NOMO-1 (cell line): ENCODE results near the gene LRIT2.

Experiments used
- DNase-seq, 2 experiments: peaks; one replicate each; lab custom pipeline; 2025; ENCODE audit not compliant: unreplicated experiment in 2 of 2; lab: John Stamatoyannopoulos, UW

LRIT2 gene

DNA sequence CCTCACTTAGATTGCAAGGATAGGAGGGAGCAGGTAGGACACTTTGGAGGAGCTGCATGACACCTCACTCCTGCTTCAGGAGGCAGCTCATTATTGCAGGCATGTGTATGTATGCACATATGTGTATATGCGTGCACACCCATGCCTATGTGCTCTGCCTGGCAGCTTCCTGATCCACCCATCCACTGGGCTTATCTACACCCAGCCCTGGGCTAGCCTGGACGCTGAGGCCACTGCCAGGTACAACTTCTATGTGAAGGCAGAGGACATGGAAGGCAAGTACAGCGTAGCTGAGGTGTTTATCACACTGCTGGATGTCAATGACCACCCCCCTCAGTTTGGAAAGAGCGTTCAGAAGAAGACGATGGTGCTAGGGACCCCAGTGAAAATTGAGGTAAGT lies 13.3 kb downstream of the LRIT2 start:
- no peak for DNase-seq

DNA sequence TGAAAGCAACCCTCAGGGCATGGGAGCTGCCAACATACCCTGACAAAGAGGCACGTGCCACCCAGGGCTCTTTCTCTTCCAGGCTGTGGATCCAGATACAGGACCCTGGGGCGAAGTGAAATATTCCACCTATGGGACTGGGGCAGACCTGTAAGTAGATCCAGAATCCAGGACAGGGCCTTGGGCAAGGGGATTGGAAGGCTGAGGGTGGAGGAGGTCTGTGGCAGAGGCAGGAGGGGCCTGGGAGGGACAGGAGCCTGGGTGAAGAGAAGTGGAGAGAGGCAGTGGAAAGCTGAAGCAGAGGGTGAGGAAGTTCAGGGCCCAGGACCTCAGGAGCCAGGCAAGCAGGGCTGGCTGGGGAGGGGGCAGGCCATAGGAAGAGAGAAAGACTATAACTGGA lies 13.8 kb downstream of the LRIT2 start:
- DNase-seq: no peak

DNA sequence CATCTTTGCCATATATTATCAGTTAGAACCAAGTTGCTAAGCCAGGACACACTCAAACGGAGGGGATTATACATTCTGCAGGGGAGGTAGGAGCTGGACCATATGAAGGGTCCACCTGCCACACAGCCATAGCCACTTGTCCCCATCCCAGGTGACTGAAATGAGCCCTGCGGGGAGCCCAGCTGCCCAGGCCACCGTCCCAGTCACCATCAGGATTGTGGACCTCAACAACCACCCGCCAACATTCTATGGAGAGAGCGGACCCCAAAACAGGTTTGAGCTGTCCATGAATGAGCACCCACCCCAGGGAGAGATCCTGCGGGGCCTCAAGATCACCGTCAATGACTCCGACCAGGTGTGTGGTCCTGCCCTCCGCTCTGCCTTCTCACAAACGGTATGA lies 17.3 kb downstream of the LRIT2 start:
- DNase-seq: no peak

DNA sequence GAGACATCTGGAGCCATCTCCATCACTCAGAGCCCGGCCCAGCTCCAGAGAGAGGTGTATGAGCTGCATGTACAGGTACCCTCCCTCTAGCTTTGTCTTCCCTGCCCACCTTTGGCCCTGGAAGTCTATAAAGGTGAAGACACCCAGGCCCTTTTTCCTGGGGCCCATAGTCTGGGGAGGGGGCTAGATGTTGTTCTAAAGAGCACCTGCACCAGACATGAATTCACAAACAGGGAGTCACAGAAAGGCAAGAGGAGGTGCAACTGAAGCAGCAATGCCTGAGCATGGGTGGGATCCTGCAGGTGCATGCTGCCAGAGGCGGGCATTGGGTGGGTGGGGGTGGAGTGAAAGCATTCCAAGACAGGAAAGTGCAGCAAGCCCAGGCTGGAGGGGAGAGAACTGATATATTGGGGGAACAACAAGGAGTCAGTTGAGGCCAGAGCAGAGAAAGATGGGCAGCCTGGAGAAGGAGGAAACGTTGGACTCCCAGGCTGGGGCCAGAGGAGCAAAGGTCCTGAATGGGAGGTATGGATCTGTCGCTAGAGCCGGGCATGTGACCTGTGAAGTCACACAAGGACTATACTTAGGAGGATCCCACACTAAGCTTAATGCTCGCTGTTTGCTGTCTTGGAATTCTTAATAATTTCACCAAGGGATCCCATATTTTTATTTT lies 19.4 kb downstream of the LRIT2 start:
- no peak for DNase-seq

DNA sequence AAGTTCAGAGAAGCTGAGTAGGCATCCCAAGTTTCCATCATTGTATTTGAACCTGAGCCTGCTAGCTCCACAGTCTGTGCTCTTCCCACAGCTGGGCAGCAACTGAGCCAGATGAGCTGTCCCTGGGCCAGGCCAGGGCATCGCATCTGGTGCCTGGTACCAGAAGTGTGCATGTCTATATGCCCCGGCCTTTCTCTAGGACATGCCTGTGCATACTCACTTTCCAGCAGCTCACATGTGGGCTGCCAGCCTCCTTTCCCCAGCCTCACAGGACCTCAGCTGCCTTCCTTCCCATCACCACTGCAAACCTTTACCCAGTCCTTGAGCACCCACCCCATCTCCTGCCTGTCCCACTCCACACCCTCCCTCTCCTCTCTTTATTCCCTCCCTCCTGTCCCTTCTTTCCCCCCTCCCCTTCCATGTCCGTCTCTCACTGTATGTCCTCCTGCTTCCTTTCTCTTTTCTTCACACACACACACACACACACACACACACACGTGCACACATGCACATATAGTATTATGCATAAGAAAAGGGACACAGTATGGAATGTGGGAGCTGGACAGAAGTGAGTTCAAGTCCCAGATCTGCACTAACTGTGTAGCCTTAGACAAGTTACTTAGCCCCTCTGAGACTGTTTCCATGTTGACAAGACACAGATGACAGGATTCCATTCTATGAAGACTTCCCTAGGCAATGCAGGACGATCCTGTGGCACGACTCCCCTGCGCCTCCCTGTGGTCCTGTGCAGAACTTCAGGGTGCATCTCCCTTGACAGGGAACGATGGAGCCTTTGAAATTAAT lies 20.1 kb downstream of the LRIT2 start:
- peak; percentile 39 to 62 for DNase-seq

DNA sequence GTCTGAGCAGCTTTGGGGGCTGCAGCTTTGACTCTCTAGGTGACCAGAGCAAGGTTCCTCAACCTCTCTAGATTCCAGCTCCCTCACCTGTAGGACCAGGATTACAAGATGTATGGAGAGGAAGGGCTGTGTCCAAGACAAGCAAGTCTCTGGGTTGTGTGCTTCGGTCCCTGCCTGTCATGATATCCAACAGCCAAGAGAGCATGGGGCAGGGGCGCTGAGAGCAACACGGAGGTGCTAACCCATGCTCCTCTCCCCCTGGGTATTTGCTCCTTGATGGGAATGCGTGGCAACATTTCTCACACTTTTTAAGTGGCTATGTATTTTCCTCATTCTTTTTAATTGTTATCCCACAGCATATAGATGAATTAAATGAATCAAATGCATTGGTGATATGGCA lies 20.7 kb downstream of the LRIT2 start:
- DNase-seq: no peak

DNA sequence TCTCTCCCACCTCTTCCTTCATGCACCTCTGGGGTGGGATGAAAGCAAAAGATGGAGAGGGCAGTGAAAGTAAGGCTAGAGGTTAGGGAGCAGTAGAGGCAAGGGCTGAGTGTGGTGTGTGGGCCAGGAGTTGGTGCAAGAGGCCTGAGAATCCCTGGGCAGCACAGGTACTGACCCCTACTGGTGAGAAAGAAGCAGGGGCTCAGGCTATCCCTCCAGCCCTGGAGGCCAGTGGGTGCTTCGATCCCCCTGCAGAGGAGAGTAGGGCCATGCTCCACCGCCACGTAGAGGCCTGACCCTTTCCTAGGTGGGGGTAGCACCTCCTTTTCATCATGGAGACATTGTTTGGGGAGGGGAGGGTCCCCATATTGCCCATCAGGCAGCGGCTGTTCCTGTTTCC lies 21.2 kb downstream of the LRIT2 start:
- peak; percentile 11 to 26 for DNase-seq

DNA sequence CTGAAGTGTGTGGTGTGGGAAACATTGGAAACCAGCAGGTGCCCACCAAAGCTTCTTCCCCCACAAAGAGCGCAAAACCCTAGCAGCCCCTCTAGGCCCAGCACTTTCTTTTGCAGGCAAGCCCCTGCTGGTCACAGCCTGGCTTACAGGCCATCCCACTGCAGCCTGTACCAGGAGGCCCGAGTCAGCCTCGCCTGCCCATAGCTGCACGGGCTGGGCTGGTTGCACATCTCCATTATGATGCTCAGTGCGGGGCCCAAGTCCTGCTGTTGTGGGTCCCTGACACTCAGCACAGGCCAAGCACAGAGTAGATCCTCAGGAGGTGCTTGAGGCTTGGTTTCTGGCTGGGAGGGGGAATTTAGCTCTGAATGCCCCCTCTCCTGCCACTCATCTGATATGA lies 23.0 kb downstream of the LRIT2 start:
- no peak for DNase-seq

DNA sequence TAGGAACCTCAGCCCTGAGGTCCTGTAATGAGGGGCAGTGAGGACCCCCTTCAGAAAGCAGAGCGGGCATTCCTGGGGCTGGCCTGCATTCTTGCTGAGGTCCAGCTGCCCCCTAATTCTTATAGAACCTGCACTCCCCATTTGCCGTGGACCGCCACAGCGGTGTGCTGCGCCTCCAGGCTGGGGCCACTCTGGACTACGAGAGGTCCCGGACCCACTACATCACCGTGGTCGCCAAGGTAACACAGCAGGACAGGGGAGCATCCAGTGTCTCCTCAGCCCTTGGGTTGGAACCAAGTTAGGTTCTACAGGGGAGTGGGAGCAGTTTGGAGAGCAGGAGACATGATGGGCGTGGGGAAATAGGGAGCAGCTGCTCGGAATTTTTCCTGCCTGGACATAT lies 23.7 kb downstream of the LRIT2 start:
- DNase-seq: no peak

DNA sequence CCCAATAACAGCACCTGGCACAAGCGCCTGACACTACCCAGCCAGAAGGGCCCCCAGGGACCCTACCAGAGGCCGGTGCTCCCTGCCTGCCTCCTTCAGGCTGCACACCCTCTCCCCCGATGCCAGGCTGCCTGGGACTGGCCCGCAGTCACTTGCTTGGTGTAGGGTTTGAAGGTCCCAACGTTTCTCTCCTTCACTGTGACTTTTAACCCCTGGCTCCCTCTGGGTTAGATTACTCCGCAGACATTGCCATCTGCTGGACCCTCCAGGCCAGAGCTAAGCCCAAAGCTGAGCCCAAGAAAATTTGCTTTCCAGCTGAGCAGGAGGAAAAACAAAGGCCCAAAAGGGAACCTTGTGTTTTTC lies 24.1 kb downstream of the LRIT2 start:
- no peak for DNase-seq

DNA sequence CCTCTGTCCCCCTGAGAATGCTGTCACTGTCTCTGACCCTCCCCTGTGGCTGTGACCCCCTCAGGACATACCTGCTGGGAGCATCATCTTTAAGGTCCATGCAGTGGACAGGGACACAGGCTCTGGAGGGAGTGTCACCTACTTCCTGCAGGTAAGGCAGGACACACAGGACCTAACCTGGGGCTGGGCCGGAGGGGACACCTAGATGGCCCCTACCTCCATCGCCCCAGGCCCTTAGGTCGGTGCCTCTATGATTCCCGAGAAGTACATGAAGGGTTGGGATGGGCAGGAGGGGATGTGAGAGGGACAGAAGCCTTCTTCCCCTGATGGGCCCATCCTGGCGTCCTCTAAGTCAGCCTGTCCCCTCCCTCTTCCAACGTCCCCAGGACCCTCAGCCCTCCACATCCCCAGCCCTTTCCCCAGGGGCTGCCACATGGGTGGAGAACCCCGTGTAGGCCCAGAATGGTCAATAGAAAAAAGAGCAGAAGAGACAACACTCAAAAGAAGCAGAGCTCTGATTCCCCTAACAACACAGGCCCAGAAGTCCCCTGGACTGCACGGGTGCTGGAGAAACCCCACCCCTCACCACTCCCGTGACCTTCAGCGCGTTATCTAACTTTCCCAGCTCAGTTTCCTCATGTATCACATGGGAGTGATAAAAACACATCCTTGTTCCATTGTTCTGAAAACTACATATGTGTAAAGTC lies 24.7 kb downstream of the LRIT2 start:
- DNase-seq: no peak

DNA sequence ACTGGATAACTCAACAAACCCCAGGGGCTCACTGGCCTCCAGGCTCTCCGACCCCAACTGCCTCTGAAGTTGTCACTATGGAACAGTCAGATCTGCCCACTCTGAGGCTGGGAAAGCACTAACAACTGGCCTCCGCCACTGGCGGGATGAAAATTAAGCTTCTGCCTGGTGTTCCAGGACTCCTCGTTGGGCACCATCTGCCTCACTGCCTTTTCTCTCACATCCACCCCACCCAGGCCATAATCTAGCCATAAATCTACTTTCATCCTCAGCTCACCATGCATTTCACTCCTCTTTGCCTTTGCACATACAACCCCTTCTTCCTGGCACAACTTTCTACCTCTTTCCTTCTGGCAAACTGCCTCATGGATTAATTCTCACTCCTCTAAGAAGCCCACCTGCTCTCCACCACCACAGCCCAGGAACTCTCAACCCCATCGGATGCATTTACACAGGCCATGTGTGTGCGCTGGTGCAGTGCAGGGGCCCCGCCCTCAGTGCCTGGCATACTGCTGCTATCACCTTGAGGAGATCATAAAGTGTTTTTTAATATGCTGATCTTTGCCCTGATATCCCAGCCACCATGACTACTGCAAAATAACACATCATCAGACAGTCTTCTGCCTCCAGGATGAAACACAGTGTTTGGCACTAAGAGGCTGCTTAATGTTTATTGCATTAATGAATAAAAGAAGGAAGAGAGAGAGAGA lies 27.0 kb downstream of the LRIT2 start:
- no peak for DNase-seq

DNA sequence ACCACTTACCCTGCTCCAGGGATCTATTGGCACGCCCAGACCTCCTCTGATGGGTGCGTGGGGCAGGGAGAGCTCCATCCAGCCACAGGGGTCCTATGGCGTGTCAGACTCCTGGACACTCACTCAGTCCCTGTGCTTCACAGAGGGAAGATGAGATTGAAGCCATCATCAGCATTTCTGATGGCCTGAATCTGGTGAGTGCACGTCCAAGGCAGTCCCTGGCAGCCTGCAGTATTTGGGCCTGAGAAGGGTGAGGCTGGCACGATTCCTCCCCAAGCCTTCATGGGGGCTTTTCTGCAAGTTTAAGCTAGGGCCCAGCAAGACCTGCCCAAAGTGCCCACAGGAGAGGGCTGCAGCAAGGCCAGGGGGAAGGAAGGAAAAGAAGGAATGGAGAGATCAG lies 27.7 kb downstream of the LRIT2 start:
- no peak for DNase-seq

DNA sequence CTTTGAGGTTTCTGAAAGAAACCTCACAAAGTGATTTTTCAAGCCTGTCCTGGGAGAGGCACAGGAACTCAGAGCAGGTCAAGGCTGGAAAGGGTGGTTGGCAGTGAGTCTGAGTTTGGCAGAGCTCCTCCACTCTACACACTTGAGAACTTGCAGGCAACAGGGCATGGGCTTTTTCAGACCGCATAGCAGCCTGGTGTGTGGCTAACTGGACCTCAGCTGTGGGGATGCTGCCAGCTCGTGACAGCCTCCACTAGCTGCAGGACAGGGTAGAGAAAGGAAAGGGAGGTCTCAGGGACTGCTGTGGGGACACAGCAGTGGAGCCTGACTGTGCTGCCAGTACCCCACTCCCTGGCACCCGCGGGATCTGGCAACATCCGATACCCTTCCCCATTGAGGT lies 28.4 kb downstream of the LRIT2 start:
- DNase-seq: no peak

DNA sequence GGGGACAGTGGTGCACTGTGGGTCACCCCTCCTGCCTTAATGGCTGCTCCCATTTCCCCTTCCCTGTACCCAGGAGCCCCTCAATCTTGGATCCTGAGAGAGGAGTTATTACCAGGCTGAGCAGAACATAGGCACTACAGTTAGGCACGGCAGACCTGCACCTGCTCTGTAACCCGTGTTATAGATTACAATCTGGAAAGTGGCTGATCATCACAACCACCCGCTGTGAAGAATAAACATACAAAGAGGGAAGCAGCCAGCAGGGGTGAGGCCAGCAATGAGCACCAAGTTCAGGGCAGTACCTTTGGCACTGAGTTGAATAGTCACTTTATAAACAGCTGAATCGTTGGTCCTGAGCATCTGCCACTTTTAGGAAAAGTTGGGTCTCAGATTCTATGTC lies 29.3 kb downstream of the LRIT2 start:
- no peak for DNase-seq

DNA sequence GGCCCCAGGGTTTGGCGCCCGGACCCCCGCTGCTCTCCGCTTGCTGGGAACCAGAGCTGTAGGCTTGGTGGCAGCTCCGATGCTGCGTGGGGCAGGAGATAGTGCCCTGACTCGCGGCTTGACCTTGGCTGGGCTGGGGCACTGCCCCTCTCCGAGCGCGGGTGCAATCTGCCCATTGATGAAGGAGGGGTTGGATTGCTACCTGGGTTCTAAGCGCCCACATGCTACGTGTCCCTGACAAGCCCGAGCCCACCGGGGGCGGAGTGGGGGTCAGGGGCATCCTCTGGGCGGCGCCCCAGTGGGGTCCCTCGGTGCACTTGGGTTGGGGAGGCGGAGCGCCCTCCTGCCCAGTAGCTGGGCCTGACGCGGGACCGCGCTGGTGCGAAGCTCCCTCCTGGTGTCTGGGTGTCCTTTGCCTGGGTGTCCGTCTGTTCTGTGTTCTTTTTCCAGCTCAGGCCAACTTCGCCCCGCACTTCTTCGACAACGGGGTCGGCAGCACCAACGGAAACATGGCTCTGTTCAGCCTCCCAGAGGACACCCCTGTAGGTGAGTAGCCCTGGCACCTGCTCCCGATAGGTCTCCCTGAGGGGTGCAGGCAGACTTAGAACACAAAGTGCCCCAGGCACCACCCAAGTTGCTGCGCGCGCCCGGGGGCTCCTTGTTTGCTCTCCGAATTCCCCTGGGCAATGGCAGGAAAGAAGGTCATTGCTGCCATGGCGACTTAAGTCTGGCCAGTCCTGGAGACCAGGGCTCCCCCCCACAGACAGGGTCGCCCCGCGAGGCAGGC lies 30.1 kb downstream of the LRIT2 start:
- no peak for DNase-seq

DNA sequence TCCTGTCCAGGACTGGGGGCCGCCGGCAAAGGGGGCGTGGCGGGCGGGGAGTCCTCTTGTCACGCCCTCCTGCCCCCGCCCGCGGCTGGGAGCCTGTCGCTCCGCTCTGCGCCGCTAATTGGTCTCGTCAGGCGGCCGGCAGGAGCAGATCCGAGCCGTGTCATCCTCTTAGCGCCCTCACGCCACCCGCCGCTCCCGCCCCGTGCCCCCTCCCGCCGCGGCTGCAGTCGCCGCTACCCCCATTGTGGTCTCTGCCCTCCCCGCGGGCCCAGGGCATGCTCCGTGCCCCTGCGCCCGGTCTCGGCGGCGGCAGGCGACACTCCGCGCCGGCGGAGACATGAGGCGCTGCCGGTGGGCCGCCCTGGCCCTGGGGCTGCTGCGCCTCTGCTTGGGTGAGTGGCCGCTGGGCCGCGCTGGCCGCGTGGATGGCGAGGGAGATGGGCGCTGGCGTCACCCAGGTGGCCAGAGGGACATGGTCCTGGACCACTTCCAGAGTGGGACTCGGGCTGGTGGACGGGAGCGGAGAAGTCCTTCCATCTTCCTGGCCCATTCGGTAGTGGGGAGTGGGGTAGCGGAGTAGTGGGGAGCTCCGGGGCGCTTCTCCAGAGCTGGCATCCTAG lies 30.8 kb downstream of the LRIT2 start, which contains the start of gene CDHR1:
TSS of gene CDHR1 (plus strand) at position 114 of the 620 bp plus-strand sequence. CDS start at position 338, 224 bp downstream.
- peak; percentile 60 to 77 for DNase-seq

DNA sequence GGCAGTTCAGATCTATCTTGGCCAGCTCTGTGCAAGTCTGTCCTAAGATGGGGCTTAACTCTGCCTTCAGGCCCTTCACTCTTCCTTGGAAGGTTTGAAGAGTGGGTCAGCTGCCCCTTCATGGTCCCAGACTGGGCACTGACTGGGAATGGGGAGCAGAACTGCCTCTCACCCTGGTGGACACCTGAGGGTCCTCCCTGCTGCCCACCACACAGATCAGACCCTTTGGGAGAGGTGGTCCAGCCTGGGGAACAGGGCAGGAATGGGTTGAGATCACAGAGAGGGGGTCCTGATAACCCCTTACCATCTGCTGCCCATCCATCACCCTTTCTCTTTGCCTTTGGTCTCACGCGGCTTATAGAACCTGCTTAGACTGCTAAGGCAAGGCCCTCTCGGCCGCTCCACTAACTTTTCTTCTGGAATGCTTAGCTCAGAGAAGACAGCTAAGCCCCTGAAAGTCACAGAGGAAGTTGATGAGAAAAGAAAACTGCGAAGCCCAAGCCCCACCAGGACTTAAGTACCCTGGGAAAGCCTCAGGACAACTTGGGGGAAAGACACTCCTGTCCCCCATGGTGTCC lies 31.4 kb downstream of the LRIT2 start:
- DNase-seq: peak in 1 of 2 experiments; percentile 49

DNA sequence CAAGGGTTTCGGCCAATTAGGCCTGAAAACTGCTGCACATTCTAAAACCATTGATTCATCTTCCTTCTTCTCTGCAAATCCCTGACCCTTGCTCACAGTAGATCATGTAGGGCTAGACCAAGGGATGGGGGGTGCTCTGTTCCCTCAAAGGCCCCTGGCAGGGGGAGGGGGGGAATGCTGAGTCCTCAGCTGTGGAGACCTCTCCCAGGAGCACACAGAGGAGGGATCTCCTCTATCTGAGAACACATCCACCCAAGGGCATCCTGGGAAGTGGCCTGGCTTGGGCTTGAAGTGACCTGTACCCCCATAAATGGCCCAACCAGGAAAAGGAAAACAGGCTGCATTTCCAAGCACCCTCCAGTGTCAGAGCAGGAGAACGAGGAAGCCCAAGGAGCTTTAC lies 32.0 kb downstream of the LRIT2 start:
- DNase-seq: no peak

DNA sequence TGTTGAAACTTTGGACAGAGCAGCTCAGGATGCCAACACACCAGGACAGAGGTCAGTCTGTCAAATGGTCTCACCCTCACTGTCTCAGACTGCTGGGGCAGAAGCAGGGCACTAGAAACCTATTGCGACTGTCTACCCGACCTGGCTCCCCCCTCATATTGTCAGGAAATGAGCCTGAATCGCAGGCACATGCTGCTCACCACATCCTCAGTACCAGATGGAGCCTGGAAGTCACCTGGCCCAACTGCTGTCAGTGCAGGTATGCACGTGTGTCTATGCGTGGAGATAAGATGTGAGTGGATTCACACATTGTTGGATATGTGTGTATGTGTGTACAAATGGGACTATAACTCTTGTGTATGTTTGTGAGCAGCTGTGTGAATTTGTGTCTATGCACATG lies 34.2 kb downstream of the LRIT2 start:
- DNase-seq: no peak
